Thyroid gland (tissue), 4 donors: ENCODE results near the gene NUDT1. TPM values are rescaled to one million over a fixed set of nuclear protein-coding genes. Genes with fewer than 3 reads are reported as not detected.

ENCODE experiments used
- DNase-seq, 2 donors: peaks; one replicate each; pipeline ENCODE4 v3.0.0-alpha.2; 2019
- H3K27ac ChIP-seq, 3 donors: fragments of 200-600 bp; sonication (generic); 1 replicate in 2 of 3; 2 replicates in 1 of 3; pipeline ENCODE4 v1.5.1; 2016 to 2019; ENCODE audit warnings: mild to moderate bottlenecking in 1 of 3, moderate library complexity in 1 of 3
- H3K27me3 ChIP-seq: fragments of 200-600 bp; sonication (generic); one replicate; pipeline ENCODE4 v1.5.1; 2019
- H3K36me3 ChIP-seq, 2 donors: fragments of 200-600 bp; sonication (generic); one replicate each; pipeline ENCODE4 v1.5.1; 2016 to 2019
- H3K4me1 ChIP-seq, 2 donors: fragments of 200-600 bp; sonication (generic); one replicate each; pipeline ENCODE4 v1.5.1; 2017 to 2019
- H3K4me3 ChIP-seq, 3 donors: fragments of 200-600 bp; sonication (generic); replicated peaks in 1 of 3; 1 replicate in 2 of 3; 2 replicates in 1 of 3; pipeline ENCODE4 v1.5.1; 2016; ENCODE audit warnings: mild to moderate bottlenecking in 1 of 3
- H3K9me3 ChIP-seq: fragments of 200-600 bp; sonication (generic); one replicate; pipeline ENCODE4 v1.5.1; 2017
- CTCF ChIP-seq, 6 experiments: fragments of 200-600 bp in 3 of 6; fragments of 450-650 bp in 3 of 6; sonication (generic) in 3 of 6; IDR thresholded peaks; one replicate each; pipeline ENCODE4 v1.5.1; 2016 to 2019; ENCODE audit warnings: antibody characterized with exemption in 6 of 6, mild to moderate bottlenecking in 2 of 6, inconsistent platforms in 1 of 6, moderate library complexity in 1 of 6
- POLR2A ChIP-seq, 2 donors: fragments of 450-650 bp; IDR thresholded peaks; one replicate each; pipeline ENCODE4 v1.6.1; 2017; ENCODE audit warnings: antibody characterized with exemption in 2 of 2, mild to moderate bottlenecking in 2 of 2, moderate library complexity in 1 of 2
- WGBS, 2 donors: methylation state at CpG; one replicate each; pipeline ENCODE4 v1.1.5; 2017; 5-methylcytosine and 5-hydroxymethylcytosine counted together
- intact Hi-C: fragments of 100-400 bp; cut with DNase I; formaldehyde crosslinking; loops from one replicate; pipeline ENCODE4 v1.15.1; 2023
- total RNA-seq, 4 donors: library from RNA; depleted of rRNA; stranded (reverse); fragments of >200 nt; gene quantifications; one replicate each; pipeline ENCODE4 v1.2.3, GENCODE V29; 2016

The NUDT1 gene
- total RNA-seq, 4 donors from 2014 or later: 7.0 to 11.9 (median 9.8) TPM

GRCh38 chr7:2196381-2197378 is 45.3 kb upstream of the NUDT1 start:
- intact Hi-C loops: no loop called here
- H3K4me1 ChIP-seq: peaks cover 19 to 33% of the 10 kb centered on the region in 2 donors
- no peak for TF ChIP-seq POLR2A (IDR thresholded peaks at IDR 0.05)
- no peak for TF ChIP-seq CTCF (IDR thresholded peaks at IDR 0.05)
- WGBS, 2 donors: 52 to 65% methylated on average over 30 to 32 of the region's 32 CpGs
- H3K9me3 ChIP-seq: no peaks in the 10 kb centered on the region
- peak overlapping the region in 1 of 3 donors; percentile 69 for H3K27ac ChIP-seq
- DNase-seq: peak; percentile 51 to 65
- H3K27me3 ChIP-seq: no peaks in the 10 kb centered on the region
- H3K36me3 ChIP-seq: no peaks in the 10 kb centered on the region
- H3K4me3 ChIP-seq: no peak overlapping the region

GRCh38 chr7:2197436-2198155 is 44.4 kb upstream of the NUDT1 start:
- peaks cover 19 to 33% of the 10 kb centered on the region in 2 donors for H3K4me1 ChIP-seq
- no peaks in the 10 kb centered on the region for H3K9me3 ChIP-seq
- DNase-seq: peak; percentile 15 to 25
- WGBS, 2 donors: 78 to 83% methylated on average over 19 of the region's 21 CpGs
- H3K27ac ChIP-seq: peak overlapping the region in 2 of 3 donors; percentile 45 to 46
- H3K4me3 ChIP-seq: no peak overlapping the region
- no peaks in the 10 kb centered on the region for H3K36me3 ChIP-seq
- H3K27me3 ChIP-seq: no peaks in the 10 kb centered on the region
- no peak for TF ChIP-seq CTCF (IDR thresholded peaks at IDR 0.05)
- no peak for TF ChIP-seq POLR2A (IDR thresholded peaks at IDR 0.05)
- intact Hi-C loops: no loop called here

GRCh38 chr7:2198206-2198605 is 43.8 kb upstream of the NUDT1 start:
- peaks cover 19 to 33% of the 10 kb centered on the region in 2 donors for H3K4me1 ChIP-seq
- no peaks in the 10 kb centered on the region for H3K9me3 ChIP-seq
- no peak overlapping the region for H3K4me3 ChIP-seq
- TF ChIP-seq POLR2A (IDR thresholded peaks at IDR 0.05) (peak in 1 of 2 donors; percentile 14), CTCF (IDR thresholded peaks at IDR 0.05) (no peak)
- intact Hi-C loops: no loop called here
- H3K27ac ChIP-seq: peak overlapping the region in 1 of 3 donors; percentile 17
- no peaks in the 10 kb centered on the region for H3K27me3 ChIP-seq
- DNase-seq: peak; percentile 98
- H3K36me3 ChIP-seq: no peaks in the 10 kb centered on the region
- WGBS, 2 donors: 25 to 56% methylated on average over 9 to 13 of the region's 15 CpGs

GRCh38 chr7:2198760-2199159 is 43.3 kb upstream of the NUDT1 start:
- no peaks in the 10 kb centered on the region for H3K9me3 ChIP-seq
- H3K4me1 ChIP-seq: peaks cover 19 to 33% of the 10 kb centered on the region in 2 donors
- peak overlapping the region in 1 of 3 donors; percentile 17 for H3K27ac ChIP-seq
- H3K27me3 ChIP-seq: no peaks in the 10 kb centered on the region
- TF ChIP-seq POLR2A (IDR thresholded peaks at IDR 0.05) (no peak), CTCF (IDR thresholded peaks at IDR 0.05) (no peak)
- no peak for DNase-seq
- no peaks in the 10 kb centered on the region for H3K36me3 ChIP-seq
- WGBS, 2 donors: 98 to 100% methylated on average over 5 to 10 of the region's 10 CpGs
- intact Hi-C loops: no loop called here
- H3K4me3 ChIP-seq: no peak overlapping the region
